ENCODE results near the gene GRIK3. TPM values are rescaled to one million over a fixed set of nuclear protein-coding genes. Genes with fewer than 3 reads are reported as not detected.
"Not testable (repeated sequence)": the region's sequence is repeated elsewhere in the genome, so short reads cannot be mapped to it uniquely, and the experiment has no call there.

GRIK3 gene
- total RNA-seq, 4 donors from 2014 or later: 0.75 to 9.8 (median 1.2) TPM

- Histone ChIP-seq H3K4me1 (no peaks in the 10 kb centered on the region), H3K27ac (no peak overlapping the region), H3K36me3 (no peaks in the 10 kb centered on the region), H3K4me3 (no peak overlapping the region), H3K9me3 (peaks cover 0 to 11% of the 10 kb centered on the region in 2 donors), H3K27me3 (no peaks in the 10 kb centered on the region)
- in situ Hi-C loops (cut with MboI; ENCODE audit: low pct_ligation_motif_present in 1 of 4, low pct_unique_long_range_greater_than_20kb in 1 of 4, low sequenced_read_pairs in 3 of 4) (no loop called here), intact Hi-C loops (cut with DNase I; ENCODE audit: low total_unique reads) (no loop called here)
- DNase-seq: no peak
- no peak for TF ChIP-seq POLR2AphosphoS5 (IDR thresholded peaks at IDR 0.05)
- WGBS, 2 donors (ENCODE audit: low coverage in 1 of 2): 43 to 64% methylated on average over 1 of the region's 1 CpG
Measured at GRCh38 chr1:36900128-36900527, 134.2 kb downstream of the GRIK3 start.

- intact Hi-C loops (cut with DNase I; ENCODE audit: low total_unique reads); H3K27ac ChIP-seq; DNase-seq; H3K4me1 ChIP-seq; in situ Hi-C loops (cut with MboI; ENCODE audit: low pct_ligation_motif_present in 1 of 4, low pct_unique_long_range_greater_than_20kb in 1 of 4, low sequenced_read_pairs in 3 of 4); H3K4me3 ChIP-seq; H3K27me3 ChIP-seq; H3K36me3 ChIP-seq: not testable (repeated sequence)
- peaks cover 0 to 11% of the 10 kb centered on the region in 2 donors for H3K9me3 ChIP-seq
Measured at GRCh38 chr1:36897813-36898212, 136.5 kb downstream of the GRIK3 start.

- in situ Hi-C loops (cut with MboI; ENCODE audit: low pct_ligation_motif_present in 1 of 4, low pct_unique_long_range_greater_than_20kb in 1 of 4, low sequenced_read_pairs in 3 of 4): no loop called here
- 68% methylated on average over 3 of the region's 3 CpGs; no CpG with 5 or more reads in 1 of the 2 donors for WGBS, 2 donors (ENCODE audit: low coverage in 1 of 2)
- no peak for DNase-seq
Measured at GRCh38 chr1:36894824-36895223, 139.5 kb downstream of the GRIK3 start.

GRCh38 chr1:36890776-36891175 lies 143.5 kb downstream of the GRIK3 start:
- 72% methylated on average over 9 of the region's 9 CpGs; no CpG with 5 or more reads in 1 of the 2 donors for WGBS, 2 donors (ENCODE audit: low coverage in 1 of 2)
- in situ Hi-C loops (cut with MboI; ENCODE audit: low pct_ligation_motif_present in 1 of 4, low pct_unique_long_range_greater_than_20kb in 1 of 4, low sequenced_read_pairs in 3 of 4): no loop called here
- DNase-seq: no peak
- Histone ChIP-seq H3K27me3 (peaks cover 13% of the 10 kb centered on the region), H3K36me3 (no peaks in the 10 kb centered on the region), H3K4me1 (no peaks in the 10 kb centered on the region), H3K9me3 (no peaks in the 10 kb centered on the region), H3K4me3 (no peak overlapping the region), H3K27ac (no peak overlapping the region)
- intact Hi-C loops (cut with DNase I; ENCODE audit: low total_unique reads): no loop called here
- no peak for TF ChIP-seq EP300 (IDR thresholded peaks at IDR 0.05; ENCODE audit: low read depth)
- no peak for TF ChIP-seq POLR2A (IDR thresholded peaks at IDR 0.05)
- TF ChIP-seq CTCF (IDR thresholded peaks at IDR 0.05): no peak
- TF ChIP-seq POLR2AphosphoS5 (IDR thresholded peaks at IDR 0.05): no peak

More at GRCh38 chr1:36894824-36895223, 139.5 kb downstream of the GRIK3 start:
- no peak overlapping the region for H3K4me3 ChIP-seq
- peaks cover 8% of the 10 kb centered on the region for H3K27me3 ChIP-seq
- H3K9me3 ChIP-seq: peaks cover 0 to 11% of the 10 kb centered on the region in 2 donors
- no peak overlapping the region for H3K27ac ChIP-seq
- intact Hi-C loops (cut with DNase I; ENCODE audit: low total_unique reads): no loop called here
- H3K4me1 ChIP-seq: no peaks in the 10 kb centered on the region
- TF ChIP-seq POLR2AphosphoS5 (IDR thresholded peaks at IDR 0.05): no peak
- TF ChIP-seq CTCF (IDR thresholded peaks at IDR 0.05): no peak
- TF ChIP-seq POLR2A (IDR thresholded peaks at IDR 0.05): no peak
- TF ChIP-seq EP300 (IDR thresholded peaks at IDR 0.05; ENCODE audit: low read depth): no peak
- H3K36me3 ChIP-seq: no peaks in the 10 kb centered on the region

GRCh38 chr1:36889478-36890226 lies 144.7 kb downstream of the GRIK3 start:
- 17 to 51% methylated on average over 1 to 7 of the region's 7 CpGs for WGBS, 2 donors (ENCODE audit: low coverage in 1 of 2)
- Histone ChIP-seq H3K4me3 (no peak overlapping the region), H3K27me3 (peaks cover 13% of the 10 kb centered on the region), H3K36me3 (no peaks in the 10 kb centered on the region), H3K4me1 (no peaks in the 10 kb centered on the region), H3K9me3 (no peaks in the 10 kb centered on the region), H3K27ac (no peak overlapping the region)
- no peak for DNase-seq
- in situ Hi-C loops (cut with MboI; ENCODE audit: low pct_ligation_motif_present in 1 of 4, low pct_unique_long_range_greater_than_20kb in 1 of 4, low sequenced_read_pairs in 3 of 4) (no loop called here), intact Hi-C loops (cut with DNase I; ENCODE audit: low total_unique reads) (no loop called here)
- no peak for TF ChIP-seq POLR2AphosphoS5 (IDR thresholded peaks at IDR 0.05)
